Purkinje cell (primary cell): ENCODE measurements around the gene GSX1. TPM values are rescaled to one million over a fixed set of nuclear protein-coding genes. Genes with fewer than 3 reads are reported as not detected.

ENCODE experiments used
- polyA plus RNA-seq: library from polyadenylated mRNA; unstranded; fragments of >200 nt; fragmentation: Nextera tagmentation; gene quantifications from 2 replicates; pipeline ENCODE4 v1.2.1, GENCODE V29; 2014

The GSX1 gene
- not detected in 2 replicates for polyA plus RNA-seq

DNA sequence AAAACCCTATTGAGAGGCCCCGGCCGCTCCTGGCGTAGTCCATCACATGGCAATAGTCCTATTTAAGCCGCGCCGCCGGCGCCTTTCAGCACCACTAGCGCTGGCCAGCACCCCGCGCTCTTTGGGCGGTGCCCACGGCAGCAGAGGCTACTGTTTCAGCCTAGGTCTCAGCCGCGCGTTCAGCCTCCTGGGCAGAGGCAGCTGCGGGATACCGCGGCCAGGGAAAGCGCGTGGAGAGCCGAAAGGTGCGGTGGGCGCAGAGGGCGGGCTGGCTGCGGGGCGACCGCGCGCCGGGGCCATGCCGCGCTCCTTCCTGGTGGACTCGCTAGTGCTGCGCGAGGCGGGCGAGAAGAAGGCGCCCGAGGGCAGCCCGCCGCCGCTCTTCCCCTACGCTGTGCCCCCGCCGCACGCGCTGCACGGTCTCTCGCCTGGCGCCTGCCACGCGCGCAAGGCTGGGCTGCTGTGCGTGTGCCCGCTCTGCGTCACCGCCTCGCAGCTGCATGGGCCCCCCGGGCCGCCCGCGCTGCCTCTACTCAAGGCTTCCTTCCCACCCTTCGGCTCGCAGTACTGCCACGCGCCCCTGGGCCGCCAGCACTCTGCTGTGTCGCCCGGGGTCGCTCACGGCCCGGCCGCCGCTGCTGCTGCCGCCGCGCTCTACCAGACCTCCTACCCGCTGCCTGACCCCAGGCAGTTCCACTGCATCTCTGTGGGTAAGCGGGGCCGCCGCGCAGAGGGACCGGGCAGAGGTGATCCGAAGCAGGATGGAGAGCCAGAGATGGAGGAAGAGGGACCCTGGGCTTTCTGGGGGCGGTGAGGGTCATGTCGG, at the start of gene GSX1:
Gene GSX1, plus strand, starts transcription at position 91 of the 826 bp plus-strand sequence. Its CDS starts 208 bp downstream, at position 299.

Other genes starting within 250 kb of the GSX1 start
- 5.1 and 13.1 TPM in 2 replicates for gene LNX2, start 172.0 kb upstream of the GSX1 start, polyA plus RNA-seq
- gene POLR1D, start 170.6 kb upstream of the GSX1 start, polyA plus RNA-seq: 82.3 and 96.6 TPM in 2 replicates
- gene PDX1, start 127.5 kb downstream of the GSX1 start, polyA plus RNA-seq: not detected in 2 replicates
- not detected in 2 replicates for gene CDX2, start 176.8 kb downstream of the GSX1 start, polyA plus RNA-seq
- not detected in 2 replicates for gene URAD, start 196.2 kb downstream of the GSX1 start, polyA plus RNA-seq